Adrenal gland (tissue), 5 donors: ENCODE results near the gene BACH2.

Experiments used
- CTCF ChIP-seq, 6 experiments: fragments of 450-650 bp in 4 of 6; fragments of 200-600 bp in 2 of 6; sonication (generic) in 1 of 6; IDR thresholded peaks; 1 replicate in 5 of 6; 2 replicates in 1 of 6; pipeline versions ENCODE4 v1.5.1 to v1.8.0; 2016 to 2021; ENCODE audit warnings: antibody characterized with exemption in 6 of 6, mild to moderate bottlenecking in 2 of 6, moderate library complexity in 1 of 6
- POLR2A ChIP-seq, 2 donors: fragments of 450-650 bp; IDR thresholded peaks; one replicate each; pipeline ENCODE4 v1.6.1; 2017; ENCODE audit warnings: antibody characterized with exemption in 2 of 2, mild to moderate bottlenecking in 2 of 2, moderate library complexity in 1 of 2
- donor health status: DM: no; HTN: no; CAD: no.

GRCh38 chr6:90175627-90176538 is 120.8 kb downstream of the BACH2 start:
- TF ChIP-seq CTCF (IDR thresholded peaks at IDR 0.05) (no peak), POLR2A (IDR thresholded peaks at IDR 0.05) (no peak)
